Mesothelial cell of epicardium (in vitro differentiated cells): Measurements from ENCODE around the gene MEN1. TPM values are rescaled to one million over a fixed set of nuclear protein-coding genes. Genes with fewer than 3 reads are reported as not detected.

Source experiments
- DNase-seq, 2 experiments: peaks; one replicate each; pipeline ENCODE4 v3.0.0; 2021; ENCODE audit warnings: low spot score in 2 of 2; ENCODE audit not compliant: unreplicated experiment in 2 of 2
- H3K27ac Mint-ChIP-seq: 2 replicates; pipeline ENCODE4 v1.8.0; 2021; ENCODE audit warnings: mixed read lengths
- H3K27me3 Mint-ChIP-seq: 2 replicates; pipeline ENCODE4 v1.8.0; 2021; ENCODE audit warnings: low read depth, mixed read lengths
- H3K36me3 Mint-ChIP-seq: 2 replicates; pipeline ENCODE4 v1.8.0; 2021; ENCODE audit warnings: mixed read lengths
- H3K4me1 Mint-ChIP-seq: 2 replicates; pipeline ENCODE4 v1.8.0; 2021; ENCODE audit warnings: mixed read lengths
- H3K4me3 Mint-ChIP-seq: 2 replicates; pipeline ENCODE4 v1.8.0; 2021; ENCODE audit warnings: mild to moderate bottlenecking, moderate library complexity, mixed read lengths
- H3K9me3 Mint-ChIP-seq: 2 replicates; pipeline ENCODE4 v1.8.0; 2021; ENCODE audit warnings: mixed read lengths
- total RNA-seq: library from RNA; stranded (reverse); gene quantifications from 3 replicates; pipeline ENCODE4 v1.2.1, GENCODE V29; 2021
- TF ChIP-seq, protein P1 (sequence below): fragments of 200-600 bp; sonication (generic); IDR thresholded peaks from one replicate; pipeline ENCODE4 v1.5.0; 2021; ENCODE audit warnings: antibody characterized with exemption; ENCODE audit not compliant: unreplicated experiment

Gene MEN1
- total RNA-seq, 1 donor from 2014 or later, result 45.4 TPM

DNA sequence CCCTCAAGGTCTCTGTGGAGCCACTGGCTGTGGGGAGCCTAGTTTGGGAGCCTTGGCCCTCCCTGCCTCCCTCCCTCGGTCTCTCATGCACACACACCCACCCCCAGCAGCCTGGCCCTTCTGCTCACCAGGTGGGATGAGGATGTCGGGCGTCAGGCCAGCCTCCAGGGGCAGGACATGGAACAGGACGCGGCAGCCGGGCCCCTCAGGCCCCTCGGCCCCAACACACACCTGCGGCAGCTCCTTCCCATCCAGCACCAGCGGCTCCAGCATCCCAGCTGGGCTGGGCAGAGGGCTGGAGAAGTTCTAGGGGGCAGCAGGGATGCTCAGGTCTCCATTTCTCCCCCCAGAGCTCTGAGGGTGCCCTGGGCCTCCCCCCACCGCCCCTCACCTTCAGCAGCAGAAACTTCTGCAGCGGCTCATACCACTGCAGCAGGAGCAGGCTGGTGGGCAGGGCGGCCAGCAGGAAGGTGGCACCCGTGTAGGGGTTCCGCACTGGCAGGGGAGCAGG, 18.5 kb downstream of the MEN1 start:
- DNase-seq, result no peak
- no peak overlapping the region for H3K27ac Mint-ChIP-seq
- no peak overlapping the region for H3K4me3 Mint-ChIP-seq
- H3K36me3 Mint-ChIP-seq, result peaks cover 9% of the 10 kb centered on the region
- no peaks in the 10 kb centered on the region for H3K9me3 Mint-ChIP-seq
- no peaks in the 10 kb centered on the region for H3K4me1 Mint-ChIP-seq
- H3K27me3 Mint-ChIP-seq, result no peaks in the 10 kb centered on the region
- TF ChIP-seq, protein P1, sequence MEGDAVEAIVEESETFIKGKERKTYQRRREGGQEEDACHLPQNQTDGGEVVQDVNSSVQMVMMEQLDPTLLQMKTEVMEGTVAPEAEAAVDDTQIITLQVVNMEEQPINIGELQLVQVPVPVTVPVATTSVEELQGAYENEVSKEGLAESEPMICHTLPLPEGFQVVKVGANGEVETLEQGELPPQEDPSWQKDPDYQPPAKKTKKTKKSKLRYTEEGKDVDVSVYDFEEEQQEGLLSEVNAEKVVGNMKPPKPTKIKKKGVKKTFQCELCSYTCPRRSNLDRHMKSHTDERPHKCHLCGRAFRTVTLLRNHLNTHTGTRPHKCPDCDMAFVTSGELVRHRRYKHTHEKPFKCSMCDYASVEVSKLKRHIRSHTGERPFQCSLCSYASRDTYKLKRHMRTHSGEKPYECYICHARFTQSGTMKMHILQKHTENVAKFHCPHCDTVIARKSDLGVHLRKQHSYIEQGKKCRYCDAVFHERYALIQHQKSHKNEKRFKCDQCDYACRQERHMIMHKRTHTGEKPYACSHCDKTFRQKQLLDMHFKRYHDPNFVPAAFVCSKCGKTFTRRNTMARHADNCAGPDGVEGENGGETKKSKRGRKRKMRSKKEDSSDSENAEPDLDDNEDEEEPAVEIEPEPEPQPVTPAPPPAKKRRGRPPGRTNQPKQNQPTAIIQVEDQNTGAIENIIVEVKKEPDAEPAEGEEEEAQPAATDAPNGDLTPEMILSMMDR, result no peak

DNA sequence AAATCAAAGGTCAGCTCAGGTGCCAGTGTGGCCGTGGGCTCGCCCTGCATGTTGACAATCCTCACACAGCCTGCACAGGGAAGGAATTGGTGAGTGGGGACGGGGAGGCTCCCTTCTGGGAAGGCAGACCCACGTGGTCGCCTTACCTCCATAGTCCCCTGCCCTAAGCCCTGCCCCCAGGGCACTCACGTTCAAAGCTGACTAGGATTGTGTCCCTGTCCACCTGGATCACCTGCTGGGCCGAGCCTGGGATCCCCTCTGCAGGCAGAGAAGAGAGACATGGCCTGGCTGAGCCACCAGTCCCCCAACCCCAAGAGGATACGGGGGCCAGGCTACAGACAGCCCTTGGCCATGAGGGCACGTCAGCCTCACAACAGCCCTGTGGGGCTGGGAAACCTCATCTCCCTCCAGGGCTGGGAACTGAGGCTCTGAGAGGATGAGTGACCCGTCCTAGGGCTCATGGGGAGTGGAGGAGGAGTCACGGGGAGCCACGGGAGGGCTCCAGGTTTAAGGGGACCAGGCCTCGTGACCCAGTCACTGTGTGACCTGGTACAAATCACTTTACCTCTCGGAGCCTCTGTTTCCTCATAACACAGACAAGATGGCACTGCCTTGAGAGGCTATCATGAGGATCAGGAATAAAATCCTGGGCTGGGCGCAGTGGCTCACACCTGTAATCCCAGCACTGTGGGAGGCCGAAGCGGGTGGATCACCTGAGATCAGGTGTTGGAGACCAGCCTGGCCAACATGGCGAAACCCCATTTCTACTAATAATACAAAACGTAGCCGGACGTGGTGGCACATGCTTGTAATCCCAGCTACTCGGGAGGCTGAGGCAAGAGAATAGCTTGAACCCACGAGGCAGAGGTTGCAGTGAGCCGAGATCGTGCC, 19.9 kb downstream of the MEN1 start:
- no peak overlapping the region for H3K4me3 Mint-ChIP-seq
- no peak for DNase-seq

DNA sequence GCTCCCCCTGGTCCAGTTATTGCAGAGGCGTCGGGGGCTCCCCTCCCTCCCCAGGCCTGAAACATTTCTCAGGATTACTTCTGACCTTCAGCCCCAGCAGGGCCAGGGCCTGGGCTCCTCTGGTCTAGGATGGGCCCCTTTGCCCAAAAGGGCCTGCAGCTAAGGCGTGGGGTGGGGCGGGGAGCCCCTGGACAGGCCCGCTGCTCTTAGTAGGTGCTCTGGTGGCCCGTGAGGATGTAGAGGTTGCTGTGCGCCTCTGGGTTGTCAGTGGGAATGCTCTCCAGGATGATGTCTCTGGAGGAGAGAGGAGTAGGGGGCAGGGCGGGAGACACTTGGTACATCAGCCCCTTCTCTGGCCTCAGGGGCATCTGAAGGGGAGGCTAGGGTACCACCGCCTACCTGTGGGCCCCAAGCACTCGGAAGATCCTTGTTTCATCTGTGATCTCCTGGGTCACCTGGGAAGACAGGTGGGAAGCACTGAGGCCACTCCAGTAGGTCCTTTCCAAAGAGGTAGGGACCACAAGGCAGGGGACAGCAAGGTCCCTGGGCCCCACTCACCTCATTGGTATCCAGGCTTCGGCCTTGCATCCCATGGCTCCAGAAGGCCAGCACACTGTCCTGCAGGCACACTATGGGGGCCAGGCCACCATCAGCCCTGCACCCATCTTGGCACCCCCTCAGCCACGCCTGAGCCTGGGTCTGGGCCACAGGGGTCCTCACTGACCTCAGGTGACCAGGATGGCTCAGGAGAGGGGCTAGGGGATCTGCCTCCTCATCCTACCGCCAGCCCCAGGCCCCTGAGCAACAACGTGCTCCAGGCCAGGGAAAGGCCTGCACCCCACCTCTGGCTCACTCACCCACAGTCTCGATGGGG, 20.8 kb downstream of the MEN1 start:
- no peak for DNase-seq
- TF ChIP-seq, protein P1, result no peak
- Mint-ChIP-seq H3K27ac (no peak overlapping the region), H3K9me3 (no peaks in the 10 kb centered on the region), H3K36me3 (peaks cover 5% of the 10 kb centered on the region), H3K4me1 (no peaks in the 10 kb centered on the region), H3K4me3 (no peak overlapping the region), H3K27me3 (no peaks in the 10 kb centered on the region)

More for the DNA sequence above, 19.9 kb downstream of the MEN1 start:
- H3K36me3 Mint-ChIP-seq, result peaks cover 5% of the 10 kb centered on the region
- no peaks in the 10 kb centered on the region for H3K9me3 Mint-ChIP-seq
- TF ChIP-seq, protein P1, result no peak
- H3K4me1 Mint-ChIP-seq, result no peaks in the 10 kb centered on the region
- no peak overlapping the region for H3K27ac Mint-ChIP-seq
- no peaks in the 10 kb centered on the region for H3K27me3 Mint-ChIP-seq

DNA sequence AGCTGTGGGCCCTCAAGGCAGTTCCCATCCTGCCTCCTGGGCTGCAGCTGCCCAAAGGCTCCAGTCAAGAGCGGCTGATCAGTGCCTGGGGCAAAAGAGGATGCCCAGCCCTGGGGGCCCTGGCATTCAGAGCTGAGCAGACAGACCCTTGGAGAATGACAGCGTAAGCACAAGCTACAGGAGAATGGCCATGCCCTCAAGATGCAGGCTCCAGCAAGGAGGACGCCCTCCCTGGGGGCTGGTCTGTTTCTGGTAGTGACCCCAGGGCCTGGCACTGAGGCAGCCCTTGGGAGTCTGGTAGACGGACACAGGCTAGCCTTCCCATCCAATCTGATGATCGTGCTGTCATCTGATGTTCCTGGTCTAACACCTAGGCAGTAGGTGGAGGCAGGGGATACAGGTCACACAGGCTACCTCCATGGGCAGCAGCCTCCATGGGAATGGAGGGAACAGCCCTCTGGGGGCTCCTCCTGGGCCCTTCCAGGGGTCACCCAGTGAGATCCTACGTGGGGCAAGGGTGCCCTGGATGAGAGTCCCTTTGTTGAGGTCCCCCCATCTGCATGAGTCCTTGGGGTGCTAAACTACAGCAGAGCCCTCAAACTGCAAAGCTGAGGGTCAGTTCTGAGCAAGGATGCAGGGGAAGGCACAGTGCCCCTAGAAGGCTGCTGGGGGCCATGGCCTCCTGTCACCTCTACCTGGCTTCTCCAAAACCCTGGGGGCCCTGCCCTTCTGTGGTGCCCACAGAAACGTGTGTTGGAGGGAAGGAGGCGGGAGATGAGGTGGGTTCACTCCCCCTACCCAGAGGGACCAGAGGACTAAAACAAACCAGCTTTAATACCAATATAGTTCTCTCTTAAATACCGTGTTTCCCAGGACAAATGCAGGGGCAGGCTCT, 21.8 kb downstream of the MEN1 start:
- Mint-ChIP-seq H3K4me3 (no peak overlapping the region), H3K36me3 (peaks cover under 1% of the 10 kb centered on the region), H3K4me1 (no peaks in the 10 kb centered on the region), H3K9me3 (no peaks in the 10 kb centered on the region), H3K27ac (no peak overlapping the region), H3K27me3 (no peaks in the 10 kb centered on the region)
- no peak for DNase-seq
- TF ChIP-seq, protein P1, result no peak
